Activated B cell treated with CpG ODN at 0.5 μM for 24 hours (primary cell): ENCODE data around the gene AGBL4. TPM values are rescaled to one million over a fixed set of nuclear protein-coding genes. Genes with fewer than 3 reads are reported as not detected.

Source experiments
- ATAC-seq: fragments of 200-7000 bp; cut with Tn5 transposase; one replicate; pipeline ENCODE4 v1.10.0; 2021; ENCODE audit warnings: low read depth, mild to moderate bottlenecking, moderate library complexity
- CTCF ChIA-PET: fragments of 350-600 bp; sonication (Branson Sonifier 250); formaldehyde crosslinking; loops from one replicate; lab custom pipeline; 2021; ENCODE audit warnings: antibody characterized with exemption; lab: Charles Lee
- POLR2A ChIA-PET: fragments of 350-600 bp; sonication (Branson Sonifier 250); formaldehyde crosslinking; loops from one replicate; lab custom pipeline; 2021; ENCODE audit warnings: antibody characterized with exemption; lab: Charles Lee
- DNase-seq: peaks from one replicate; pipeline ENCODE4 v3.0.0; 2022
- H3K27ac Mint-ChIP-seq: one replicate; pipeline ENCODE4 v1.8.0; 2020; ENCODE audit warnings: mixed read lengths
- H3K27me3 Mint-ChIP-seq: one replicate; pipeline ENCODE4 v1.8.0; 2021; ENCODE audit warnings: mixed read lengths
- H3K36me3 Mint-ChIP-seq: one replicate; pipeline ENCODE4 v1.8.0; 2021; ENCODE audit warnings: low read depth, mixed read lengths
- H3K4me1 Mint-ChIP-seq: one replicate; pipeline ENCODE4 v1.8.0; 2021; ENCODE audit warnings: mixed read lengths
- H3K4me3 Mint-ChIP-seq: one replicate; pipeline ENCODE4 v1.8.0; 2020; ENCODE audit warnings: mild to moderate bottlenecking, mixed read lengths
- H3K9me3 Mint-ChIP-seq: one replicate; pipeline ENCODE4 v1.8.0; 2020; ENCODE audit warnings: mixed read lengths
- CTCF ChIP-seq: fragments of 200-600 bp; IDR thresholded peaks from one replicate; pipeline ENCODE4 v1.8.0; 2022; ENCODE audit warnings: antibody characterized with exemption, mild to moderate bottlenecking
- intact Hi-C: fragments of 100-400 bp; cut with micrococcal nuclease; formaldehyde crosslinking; loops from one replicate; pipeline ENCODE4 v1.15.1; 2024
- total RNA-seq: library from RNA; stranded (reverse); gene quantifications from 2 replicates; pipeline ENCODE4 v1.2.3, GENCODE V29; 2022

The AGBL4 gene
- total RNA-seq, 1 donor from 2014 or later: 0.24 TPM

GRCh38 chr1:48916130-48917069, 1107.4 kb downstream of the AGBL4 start:
- TF ChIP-seq CTCF: no peak
- POLR2A ChIA-PET: no interaction called here
- no peaks in the 10 kb centered on the region for H3K36me3 Mint-ChIP-seq
- peaks cover 7% of the 10 kb centered on the region for H3K4me1 Mint-ChIP-seq
- DNase-seq (no peak), ATAC-seq (no peak)
- intact Hi-C loops: loop anchor here (5.0 kb wide), 2 partner anchors 1416 to 1431 kb away; no protein-coding TSS in a partner anchor
- H3K4me3 Mint-ChIP-seq: no peak overlapping the region
- CTCF ChIA-PET: no interaction called here
- H3K27ac Mint-ChIP-seq: no peak overlapping the region
- H3K27me3 Mint-ChIP-seq: no peaks in the 10 kb centered on the region
- no peaks in the 10 kb centered on the region for H3K9me3 Mint-ChIP-seq

GRCh38 chr1:48908606-48909005, 1115.1 kb downstream of the AGBL4 start:
- Mint-ChIP-seq H3K36me3 (no peaks in the 10 kb centered on the region), H3K4me1 (no peaks in the 10 kb centered on the region), H3K27ac (no peak overlapping the region), H3K9me3 (no peaks in the 10 kb centered on the region), H3K27me3 (peaks cover 9% of the 10 kb centered on the region), H3K4me3 (no peak overlapping the region)
- ATAC-seq (no peak), DNase-seq (no peak)
- intact Hi-C loops: no loop called here
- ChIA-PET POLR2A (no interaction called here), CTCF (no interaction called here)
- TF ChIP-seq CTCF: no peak

- no peak overlapping the region for H3K27ac Mint-ChIP-seq
- ATAC-seq: no peak
- no peak overlapping the region for H3K4me3 Mint-ChIP-seq
- H3K4me1 Mint-ChIP-seq: no peaks in the 10 kb centered on the region
- no peaks in the 10 kb centered on the region for H3K36me3 Mint-ChIP-seq
- TF ChIP-seq CTCF: no peak
- ChIA-PET POLR2A (no interaction called here), CTCF (no interaction called here)
- DNase-seq: no peak
- H3K9me3 Mint-ChIP-seq: no peaks in the 10 kb centered on the region
- peaks cover 9% of the 10 kb centered on the region for H3K27me3 Mint-ChIP-seq
- intact Hi-C loops: no loop called here
Measured at GRCh38 chr1:48906729-48907128, 1117.0 kb downstream of the AGBL4 start.

- CTCF ChIA-PET: no interaction called here
Measured at GRCh38 chr1:48906164-48906563, 1117.6 kb downstream of the AGBL4 start.

More at GRCh38 chr1:48906164-48906563, 1117.6 kb downstream of the AGBL4 start:
- H3K27ac Mint-ChIP-seq: no peak overlapping the region
- no peak overlapping the region for H3K4me3 Mint-ChIP-seq
- ATAC-seq (no peak), DNase-seq (no peak)
- intact Hi-C loops: no loop called here
- POLR2A ChIA-PET: no interaction called here
- H3K4me1 Mint-ChIP-seq: no peaks in the 10 kb centered on the region
- no peaks in the 10 kb centered on the region for H3K36me3 Mint-ChIP-seq
- H3K27me3 Mint-ChIP-seq: peaks cover 9% of the 10 kb centered on the region
- no peaks in the 10 kb centered on the region for H3K9me3 Mint-ChIP-seq
- no peak for TF ChIP-seq CTCF
